ENCODE measurements around the gene ETV3. TPM values are rescaled to one million over a fixed set of nuclear protein-coding genes. Genes with fewer than 3 reads are reported as not detected.

Gene ETV3
- polyA plus RNA-seq, 3 donors, result 4.8 to 62.3 (median 6.3) TPM

DNA sequence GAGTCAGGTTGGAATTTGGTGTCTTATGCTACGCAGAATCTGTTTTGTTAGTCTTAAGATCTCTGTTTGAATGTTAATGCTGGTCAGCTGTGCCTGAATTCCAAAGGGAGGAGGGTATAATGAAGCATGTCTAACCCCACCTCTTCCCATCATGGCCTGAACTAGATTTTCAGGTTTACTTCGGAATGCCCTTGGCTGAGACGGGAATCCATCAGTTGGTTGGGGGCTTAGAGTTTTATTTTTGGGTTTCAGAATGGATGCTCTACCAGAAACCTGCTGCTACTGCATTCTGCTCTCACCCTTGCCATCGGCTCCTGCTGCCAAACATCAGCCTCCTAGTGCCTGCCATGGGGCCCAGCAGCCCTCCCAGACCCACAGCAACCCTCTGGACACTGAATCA, 24.1 kb upstream of the ETV3 start:
- no peak overlapping the region for H3K4me2 ChIP-seq (replicated peaks; ENCODE audit: extremely low read depth, low read length, poor library complexity, severe bottlenecking)
- H3K27me3 ChIP-seq (ENCODE audit: control insufficient read depth in 2 of 2, insufficient read depth in 2 of 2, low read length in 2 of 2), result no peaks in the 10 kb centered on the region
- no peak for TF ChIP-seq CTCF (IDR thresholded peaks at IDR 0.05)
- Mint-ChIP-seq H3K27me3 (ENCODE audit: low read depth in 3 of 3) (peaks cover 2 to 14% (median 3%) of the 10 kb centered on the region in 3 donors), H3K4me1 (peaks cover 7% of the 10 kb centered on the region), H3K9me3 (no peaks in the 10 kb centered on the region), H3K36me3 (no peaks in the 10 kb centered on the region), H3K27ac (no peak overlapping the region), H3K4me3 (no peak overlapping the region)
- no peaks in the 10 kb centered on the region for H3K9me3 ChIP-seq (replicated peaks in 1 of 2; ENCODE audit: control insufficient read depth in 1 of 2, insufficient read depth in 1 of 2, low read length in 2 of 2)
- H3K4me3 ChIP-seq (replicated peaks in 1 of 3; ENCODE audit: low read depth in 2 of 3, low read length in 3 of 3), result no peak overlapping the region
- DNase-seq, result no peak
- no peak overlapping the region for H3K27ac ChIP-seq (ENCODE audit: low read depth in 1 of 2, low read length in 2 of 2)
- H4K20me1 ChIP-seq (ENCODE audit: insufficient read depth, low read length), result no peaks in the 10 kb centered on the region
- intact Hi-C loops (cut with micrococcal nuclease), result loop anchor here in 1 of 2 donors (5.0 kb wide), 1 partner anchor 740 kb away; no protein-coding TSS in a partner anchor
- no peak overlapping the region for H3K9ac ChIP-seq (ENCODE audit: insufficient read depth, low read length, poor library complexity, severe bottlenecking)
- H3K4me1 ChIP-seq (ENCODE audit: control insufficient read depth in 1 of 2, insufficient read depth in 2 of 2, low read length in 2 of 2), result no peaks in the 10 kb centered on the region
- H3K79me2 ChIP-seq (ENCODE audit: insufficient read depth, low read length), result no peaks in the 10 kb centered on the region
- no CpG with 5 or more reads among the region's 4 CpGs for WGBS (ENCODE audit: insufficient coverage)
- H2AFZ ChIP-seq (ENCODE audit: insufficient read depth, low read depth, low read length, poor library complexity, severe bottlenecking), result no peak overlapping the region
- no peaks in the 10 kb centered on the region for H3K36me3 ChIP-seq (replicated peaks in 1 of 2; ENCODE audit: control insufficient read depth in 1 of 2, insufficient read depth in 2 of 2, low read length in 2 of 2)

DNA sequence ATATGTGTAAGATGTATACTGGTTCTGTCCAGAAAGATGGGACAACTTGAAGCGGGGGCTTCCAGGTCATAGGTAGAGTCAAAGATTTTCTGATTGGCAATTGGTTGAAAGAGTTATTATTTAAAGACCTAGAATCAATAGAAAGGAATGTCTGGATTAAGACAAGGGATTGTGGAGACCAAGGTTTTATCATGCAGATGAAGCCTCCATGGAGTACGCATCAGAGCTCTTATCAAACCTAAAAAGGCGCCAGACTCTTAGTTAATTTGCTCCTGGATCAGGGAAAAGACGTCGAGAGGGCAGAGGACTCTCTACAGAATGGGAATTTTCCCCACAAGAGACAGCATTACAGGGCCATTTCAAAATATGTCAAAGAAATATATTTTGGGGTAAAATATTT, 23.7 kb upstream of the ETV3 start:
- Histone ChIP-seq H3K4me1 (ENCODE audit: control insufficient read depth in 1 of 2, insufficient read depth in 2 of 2, low read length in 2 of 2) (no peaks in the 10 kb centered on the region), H3K27ac (ENCODE audit: low read depth in 1 of 2, low read length in 2 of 2) (no peak overlapping the region), H4K20me1 (ENCODE audit: insufficient read depth, low read length) (no peaks in the 10 kb centered on the region), H3K4me2 (replicated peaks; ENCODE audit: extremely low read depth, low read length, poor library complexity, severe bottlenecking) (no peak overlapping the region), H3K9me3 (replicated peaks in 1 of 2; ENCODE audit: control insufficient read depth in 1 of 2, insufficient read depth in 1 of 2, low read length in 2 of 2) (no peaks in the 10 kb centered on the region), H3K4me3 (replicated peaks in 1 of 3; ENCODE audit: low read depth in 2 of 3, low read length in 3 of 3) (no peak overlapping the region), H3K27me3 (ENCODE audit: control insufficient read depth in 2 of 2, insufficient read depth in 2 of 2, low read length in 2 of 2) (no peaks in the 10 kb centered on the region), H3K79me2 (ENCODE audit: insufficient read depth, low read length) (no peaks in the 10 kb centered on the region), H3K9ac (ENCODE audit: insufficient read depth, low read length, poor library complexity, severe bottlenecking) (no peak overlapping the region), H2AFZ (ENCODE audit: insufficient read depth, low read depth, low read length, poor library complexity, severe bottlenecking) (no peak overlapping the region), H3K36me3 (replicated peaks in 1 of 2; ENCODE audit: control insufficient read depth in 1 of 2, insufficient read depth in 2 of 2, low read length in 2 of 2) (no peaks in the 10 kb centered on the region)
- H3K4me1 Mint-ChIP-seq, result peaks cover 7% of the 10 kb centered on the region
- intact Hi-C loops (cut with micrococcal nuclease), result loop anchor here in 1 of 2 donors (5.0 kb wide), 1 partner anchor 740 kb away; no protein-coding TSS in a partner anchor
- 100% methylated on average over 2 of the region's 5 CpGs for WGBS (ENCODE audit: insufficient coverage)
- no peaks in the 10 kb centered on the region for H3K36me3 Mint-ChIP-seq
- no peak overlapping the region for H3K4me3 Mint-ChIP-seq
- no peak for TF ChIP-seq CTCF (IDR thresholded peaks at IDR 0.05)
- no peak overlapping the region for H3K27ac Mint-ChIP-seq
- H3K9me3 Mint-ChIP-seq, result no peaks in the 10 kb centered on the region
- H3K27me3 Mint-ChIP-seq (ENCODE audit: low read depth in 3 of 3), result peaks cover 2 to 14% (median 3%) of the 10 kb centered on the region in 3 donors
- DNase-seq, result no peak

Measured in CD14-positive monocyte (primary cell).